Right atrium auricular region (tissue), 2 donors: ENCODE results near the gene ATAD2B. TPM values are rescaled to one million over a fixed set of nuclear protein-coding genes. Genes with fewer than 3 reads are reported as not detected.

Source experiments
- DNase-seq: peaks from one replicate; pipeline ENCODE4 v3.0.0-alpha.2; 2019; ENCODE audit warnings: low spot score
- H3K27ac ChIP-seq, 2 donors: fragments of 200-600 bp; sonication (generic); 1 replicate in 1 of 2; 2 replicates in 1 of 2; pipeline ENCODE4 v1.5.1; 2016 to 2019
- H3K27me3 ChIP-seq, 2 donors: fragments of 200-600 bp; sonication (generic); one replicate each; pipeline versions ENCODE4 v1.5.1 to v1.6.0; 2017 to 2019
- H3K36me3 ChIP-seq: fragments of 200-600 bp; sonication (generic); one replicate; pipeline ENCODE4 v1.5.1; 2016
- H3K4me1 ChIP-seq, 2 donors: fragments of 200-600 bp; sonication (generic); one replicate each; pipeline versions ENCODE4 v1.5.1 to v1.6.0; 2017 to 2019
- H3K4me3 ChIP-seq, 2 donors: fragments of 200-600 bp; sonication (generic); 1 replicate in 1 of 2; 2 replicates in 1 of 2; pipeline ENCODE4 v1.5.1; 2017 to 2019; ENCODE audit warnings: mild to moderate bottlenecking in 1 of 2, moderate library complexity in 1 of 2
- H3K9me3 ChIP-seq, 2 donors: fragments of 200-600 bp; sonication (generic); one replicate each; pipeline ENCODE4 v1.5.1; 2019
- CTCF ChIP-seq, 2 donors: fragments of 200-600 bp; sonication (generic); IDR thresholded peaks; one replicate each; pipeline ENCODE4 v1.5.1; 2019; ENCODE audit warnings: antibody characterized with exemption in 2 of 2
- total RNA-seq, 2 donors: library from RNA; depleted of rRNA; stranded (reverse); fragments of >200 nt; gene quantifications; one replicate each; pipeline ENCODE4 v1.1.0, GENCODE V29; 2016

The ATAD2B gene
- total RNA-seq, 2 donors from 2014 or later = 6.0 to 6.7 TPM

DNA sequence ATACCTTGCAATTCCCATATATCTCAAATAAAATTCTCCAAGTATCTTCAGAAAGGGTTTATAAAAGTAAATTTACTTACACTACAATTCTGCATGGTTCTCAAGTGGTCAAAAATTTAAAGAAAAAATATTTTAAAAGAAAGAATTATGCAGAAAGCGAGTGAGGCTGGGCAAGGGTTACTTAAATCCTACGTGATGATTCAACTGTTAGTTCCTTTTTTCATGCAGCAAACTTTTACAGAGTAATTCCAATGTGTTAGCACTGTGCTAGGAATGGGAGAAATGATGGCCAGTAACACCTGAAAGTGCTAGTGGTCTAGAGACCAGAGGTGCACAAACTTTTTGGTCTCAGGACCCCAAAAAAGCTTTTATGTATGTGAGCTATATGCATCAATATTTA lies 133.4 kb downstream of the ATAD2B start:
- no peak overlapping the region for H3K27ac ChIP-seq
- DNase-seq = no peak
- peaks cover 9% of the 10 kb centered on the region for H3K36me3 ChIP-seq
- TF ChIP-seq CTCF (IDR thresholded peaks at IDR 0.05) = no peak
- no peaks in the 10 kb centered on the region for H3K27me3 ChIP-seq
- H3K9me3 ChIP-seq = no peaks in the 10 kb centered on the region
- H3K4me1 ChIP-seq = no peaks in the 10 kb centered on the region
- H3K4me3 ChIP-seq = no peak overlapping the region

DNA sequence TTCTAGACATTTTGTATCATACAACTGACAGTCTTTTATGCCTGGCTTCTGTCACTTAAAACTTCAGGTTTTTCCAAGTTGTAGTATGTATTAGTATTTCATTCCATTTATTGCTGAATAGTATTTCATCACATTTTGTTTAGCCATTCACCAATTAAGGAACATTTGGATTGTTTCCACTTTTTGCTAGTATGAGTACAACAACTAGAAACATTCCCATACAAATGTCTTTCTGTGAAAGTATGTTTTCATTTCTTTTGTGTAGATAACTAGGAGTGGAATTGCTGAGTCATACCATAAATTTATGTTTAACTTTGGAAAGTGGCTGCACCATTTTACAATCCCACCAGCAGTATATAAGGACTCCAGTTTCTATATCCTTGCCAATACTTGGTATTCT lies 135.9 kb downstream of the ATAD2B start:
- no peaks in the 10 kb centered on the region for H3K9me3 ChIP-seq
- H3K27me3 ChIP-seq = no peaks in the 10 kb centered on the region
- H3K27ac ChIP-seq = no peak overlapping the region
- no peak overlapping the region for H3K4me3 ChIP-seq
- no peak for TF ChIP-seq CTCF (IDR thresholded peaks at IDR 0.05)
- H3K36me3 ChIP-seq = peaks cover under 1% of the 10 kb centered on the region
- DNase-seq = no peak
- no peaks in the 10 kb centered on the region for H3K4me1 ChIP-seq

GRCh38 chr2:23789012-23789411 lies 137.9 kb downstream of the ATAD2B start:
- Histone ChIP-seq H3K27ac (no peak overlapping the region), H3K4me3 (no peak overlapping the region), H3K27me3 (no peaks in the 10 kb centered on the region), H3K4me1 (no peaks in the 10 kb centered on the region), H3K9me3 (no peaks in the 10 kb centered on the region), H3K36me3 (peaks cover 6% of the 10 kb centered on the region)
- TF ChIP-seq CTCF (IDR thresholded peaks at IDR 0.05) = no peak
- DNase-seq = no peak

DNA sequence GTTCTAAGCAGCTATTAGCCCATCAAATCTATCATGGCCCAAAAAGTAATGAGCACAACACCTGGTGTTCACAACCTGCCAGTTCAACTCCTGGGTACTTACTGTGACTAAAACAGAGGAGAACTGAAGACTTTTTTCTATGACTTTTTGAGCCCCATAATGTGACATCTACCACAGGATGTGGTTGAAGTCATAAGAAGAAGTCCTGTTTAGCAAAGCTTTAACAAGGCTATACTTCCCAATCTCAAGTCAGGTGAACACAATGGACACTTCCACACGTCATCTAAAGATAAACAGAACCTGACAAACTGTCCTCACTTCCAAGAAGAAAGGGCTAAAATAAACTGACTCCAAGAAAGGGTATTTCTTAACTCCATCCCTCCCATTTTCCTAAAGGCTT lies 138.8 kb downstream of the ATAD2B start:
- Histone ChIP-seq H3K27me3 (no peaks in the 10 kb centered on the region), H3K4me1 (no peaks in the 10 kb centered on the region), H3K9me3 (no peaks in the 10 kb centered on the region), H3K36me3 (peaks cover 6% of the 10 kb centered on the region), H3K4me3 (no peak overlapping the region), H3K27ac (no peak overlapping the region)
- no peak for TF ChIP-seq CTCF (IDR thresholded peaks at IDR 0.05)
- DNase-seq = no peak

- TF ChIP-seq CTCF (IDR thresholded peaks at IDR 0.05) = no peak
Observed at GRCh38 chr2:23784971-23785370, 142.0 kb downstream of the ATAD2B start.

GRCh38 chr2:23782646-23783045 lies 144.3 kb downstream of the ATAD2B start:
- Histone ChIP-seq H3K4me3 (no peak overlapping the region), H3K27me3 (no peaks in the 10 kb centered on the region), H3K27ac (no peak overlapping the region), H3K9me3 (no peaks in the 10 kb centered on the region), H3K36me3 (peaks cover 22% of the 10 kb centered on the region), H3K4me1 (no peaks in the 10 kb centered on the region)
- TF ChIP-seq CTCF (IDR thresholded peaks at IDR 0.05) = no peak
- no peak for DNase-seq

More at GRCh38 chr2:23784971-23785370, 142.0 kb downstream of the ATAD2B start:
- Histone ChIP-seq H3K27me3 (no peaks in the 10 kb centered on the region), H3K9me3 (no peaks in the 10 kb centered on the region), H3K27ac (no peak overlapping the region), H3K4me1 (no peaks in the 10 kb centered on the region), H3K4me3 (no peak overlapping the region), H3K36me3 (peaks cover 20% of the 10 kb centered on the region)
- no peak for DNase-seq
